HG02840 (cell line): ENCODE measurements around the gene RGS9BP.

Experiments
- ATAC-seq: cut with Tn5 transposase; IDR thresholded peaks from one replicate; pipeline ENCODE4 v1.9.1; 2021; ENCODE audit warnings: mild to moderate bottlenecking, moderate library complexity, moderate number of reproducible peaks; ENCODE audit not compliant: unreplicated experiment, low FRiP score

The RGS9BP gene

GRCh38 chr19:32669310-32669709 lies 6.3 kb upstream of the RGS9BP start:
- no peak for ATAC-seq

- ATAC-seq = no peak
Measured at GRCh38 chr19:32671883-32672593, 3.6 kb upstream of the RGS9BP start.

GRCh38 chr19:32672841-32673240 lies 2.8 kb upstream of the RGS9BP start:
- ATAC-seq = no peak

GRCh38 chr19:32673573-32673972 lies 2.1 kb upstream of the RGS9BP start:
- no peak for ATAC-seq

DNA sequence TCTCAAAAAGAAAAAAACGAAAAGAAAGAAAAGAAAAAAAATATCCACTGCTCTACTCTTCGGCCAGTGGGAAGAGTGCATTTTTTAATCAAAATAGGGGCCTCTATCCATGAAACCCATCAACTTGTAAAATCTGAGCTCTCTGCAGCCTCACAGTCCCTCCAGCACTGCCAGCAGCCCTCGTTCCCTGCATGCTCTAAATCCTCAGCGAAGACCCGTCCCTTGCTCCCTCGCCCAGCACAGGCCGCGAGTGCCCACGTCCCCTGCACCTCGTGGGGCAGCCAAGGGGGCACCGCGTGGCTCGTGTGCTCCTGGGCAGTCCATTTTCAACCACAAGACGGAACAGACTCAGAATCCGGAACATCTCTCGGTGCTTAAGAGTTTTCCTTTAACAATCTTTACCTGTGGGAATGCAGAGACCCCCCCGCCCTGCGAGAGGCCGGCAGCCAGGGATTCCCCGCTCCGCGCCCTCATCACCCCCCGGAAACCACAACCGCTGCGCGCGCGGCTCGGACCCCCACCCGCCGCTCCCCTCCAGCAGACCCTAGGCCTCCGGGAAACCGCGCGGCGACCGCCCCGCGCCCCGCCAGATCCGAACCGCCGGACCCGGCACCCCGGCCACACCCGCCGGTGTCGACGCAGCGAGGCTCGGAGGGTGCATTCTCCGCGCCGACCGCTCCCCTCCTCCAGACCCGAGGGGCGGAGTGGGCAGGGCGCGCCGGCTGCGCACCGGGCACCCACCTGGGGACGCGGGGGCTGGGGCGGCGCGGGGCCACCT lies 1.3 kb upstream of the RGS9BP start:
- ATAC-seq = peak; percentile 14

GRCh38 chr19:32674931-32675719 lies 523 bp upstream of the RGS9BP start, which contains the start of gene ANKRD27:
TSS of gene ANKRD27 (minus strand) at chr19:32675180. CDS start at chr19:32659015, 16,165 bp downstream.
- ATAC-seq = peak; percentile 95

DNA sequence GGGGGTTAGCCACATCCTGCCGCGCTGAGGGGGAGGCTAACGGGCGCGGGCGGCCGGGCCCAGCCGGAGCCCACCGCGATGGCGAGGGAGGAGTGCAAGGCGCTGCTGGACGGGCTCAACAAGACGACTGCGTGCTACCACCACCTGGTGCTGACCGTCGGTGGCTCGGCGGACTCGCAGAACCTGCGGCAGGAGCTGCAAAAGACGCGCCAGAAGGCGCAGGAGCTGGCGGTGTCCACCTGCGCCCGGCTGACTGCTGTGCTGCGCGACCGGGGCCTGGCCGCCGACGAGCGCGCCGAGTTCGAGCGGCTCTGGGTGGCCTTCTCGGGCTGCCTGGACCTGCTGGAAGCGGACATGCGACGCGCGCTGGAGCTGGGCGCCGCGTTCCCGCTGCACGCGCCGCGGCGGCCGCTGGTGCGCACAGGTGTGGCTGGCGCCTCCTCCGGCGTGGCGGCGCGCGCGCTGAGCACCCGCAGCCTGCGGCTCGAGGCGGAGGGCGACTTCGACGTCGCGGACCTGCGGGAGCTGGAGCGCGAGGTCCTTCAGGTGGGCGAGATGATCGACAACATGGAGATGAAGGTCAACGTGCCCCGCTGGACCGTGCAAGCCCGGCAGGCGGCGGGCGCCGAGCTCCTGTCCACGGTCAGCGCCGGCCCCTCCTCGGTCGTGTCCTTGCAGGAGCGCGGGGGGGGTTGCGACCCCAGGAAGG lies 692 bp downstream of the RGS9BP start:
- no peak for ATAC-seq

- no peak for ATAC-seq
Measured at GRCh38 chr19:32676895-32677359, 1.3 kb downstream of the RGS9BP start.

GRCh38 chr19:32677657-32678056 lies 2.0 kb downstream of the RGS9BP start:
- ATAC-seq = no peak

DNA sequence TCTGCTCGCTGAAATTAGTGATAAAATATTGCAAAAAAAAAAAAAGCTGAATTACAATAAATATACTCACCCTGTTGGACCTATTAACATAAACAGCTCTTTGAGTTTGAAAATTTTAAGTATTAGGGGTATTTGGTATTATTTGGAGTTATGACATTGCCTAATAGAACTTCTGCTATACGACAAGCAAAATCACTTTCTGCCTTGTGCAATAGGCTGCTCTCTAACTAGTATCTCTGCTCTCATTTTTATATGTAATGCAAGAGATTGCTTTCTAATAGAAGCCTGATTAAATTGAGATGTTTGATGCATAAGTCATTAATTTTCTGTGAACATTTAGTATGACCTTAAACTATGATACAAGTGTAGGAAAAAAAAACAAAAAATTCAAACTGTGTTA lies 5.3 kb downstream of the RGS9BP start:
- ATAC-seq = no peak

- no peak for ATAC-seq
Measured at GRCh38 chr19:32682317-32682716, 6.7 kb downstream of the RGS9BP start.

- no peak for ATAC-seq
Measured at GRCh38 chr19:32686847-32687475, 11.3 kb downstream of the RGS9BP start.

GRCh38 chr19:32687681-32688080 lies 12.0 kb downstream of the RGS9BP start:
- ATAC-seq = no peak

- no peak for ATAC-seq
Measured at GRCh38 chr19:32688311-32688710, 12.7 kb downstream of the RGS9BP start.

GRCh38 chr19:32691291-32691951 lies 15.8 kb downstream of the RGS9BP start, which contains the start of gene NUDT19:
TSS of gene NUDT19 (plus strand) at chr19:32691821. CDS start at chr19:32691961, 140 bp downstream.
- ATAC-seq = peak; percentile 77

- peak; percentile 56 for ATAC-seq
Measured at GRCh38 chr19:32691952-32692726, 16.5 kb downstream of the RGS9BP start.

DNA sequence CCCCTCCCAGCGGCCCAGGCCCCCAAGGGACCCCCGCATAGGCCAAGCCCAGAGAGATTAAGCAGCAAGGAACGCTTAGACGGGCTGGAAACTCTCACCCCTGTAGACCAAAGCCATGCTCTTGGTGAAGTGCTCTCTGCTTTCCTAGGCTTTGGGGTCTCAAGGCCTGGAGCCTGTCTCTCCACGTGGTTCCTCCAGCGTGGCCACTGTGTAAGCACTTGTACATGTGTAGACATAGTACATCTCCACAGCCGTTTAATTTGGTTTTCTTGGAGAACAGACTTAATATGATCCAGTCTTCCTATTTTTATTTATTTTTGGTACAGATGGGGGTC lies 17.0 kb downstream of the RGS9BP start:
- no peak for ATAC-seq
